Mesenchymal stem cell (in vitro differentiated cells and primary cell): ENCODE data around the gene CDH12.
"Not testable (repeated sequence)": the region's sequence is repeated elsewhere in the genome, so short reads cannot be mapped to it uniquely, and the experiment has no call there.

Experiments used
- DNase-seq: peaks from one replicate; pipeline ENCODE4 v3.0.0-alpha.2; 2013
- H2AFZ ChIP-seq: one replicate; pipeline ENCODE4 v1.6.1; 2013; ENCODE audit warnings: low read depth, mild to moderate bottlenecking, control low read depth, inconsistent platforms, low read length, moderate library complexity
- H2AK5ac ChIP-seq: 2 replicates; pipeline ENCODE4 v1.6.1; 2013; ENCODE audit warnings: low read length, moderate library complexity, mild to moderate bottlenecking, inconsistent platforms; ENCODE audit not compliant: severe bottlenecking
- H2BK120ac ChIP-seq: one replicate; pipeline ENCODE4 v1.6.1; 2013; ENCODE audit warnings: low read depth, mild to moderate bottlenecking, inconsistent platforms, low read length, moderate library complexity
- H2BK12ac ChIP-seq, 2 experiments: one replicate each; pipeline ENCODE4 v1.6.1; 2013; ENCODE audit warnings: inconsistent platforms in 2 of 2, low read length in 2 of 2, mild to moderate bottlenecking in 2 of 2, moderate library complexity in 2 of 2, control low read depth in 1 of 2
- H2BK15ac ChIP-seq: one replicate; pipeline ENCODE4 v1.6.1; 2013; ENCODE audit warnings: mild to moderate bottlenecking, low read depth, inconsistent platforms; ENCODE audit not compliant: poor library complexity, severe bottlenecking
- H2BK5ac ChIP-seq: 2 replicates; pipeline ENCODE4 v1.6.1; 2013; ENCODE audit warnings: low read depth, mild to moderate bottlenecking, low read length, control low read depth, inconsistent platforms; ENCODE audit not compliant: poor library complexity, severe bottlenecking
- H3K14ac ChIP-seq, 2 experiments: one replicate each; pipeline ENCODE4 v1.6.1; 2013; ENCODE audit warnings: inconsistent platforms in 2 of 2, low read length in 2 of 2, control low read depth in 1 of 2, mild to moderate bottlenecking in 1 of 2, moderate library complexity in 1 of 2
- H3K18ac ChIP-seq, 2 experiments: one replicate each; pipeline ENCODE4 v1.6.1; 2013; ENCODE audit warnings: inconsistent platforms in 2 of 2, low read length in 2 of 2, control low read depth in 1 of 2, low read depth in 1 of 2, mild to moderate bottlenecking in 1 of 2
- H3K23ac ChIP-seq, 2 experiments: one replicate each; pipeline ENCODE4 v1.6.1; 2013; ENCODE audit warnings: inconsistent platforms in 2 of 2, low read length in 2 of 2, mild to moderate bottlenecking in 2 of 2, moderate library complexity in 2 of 2, control low read depth in 1 of 2
- H3K27ac ChIP-seq: 2 replicates; pipeline ENCODE4 v1.5.1; 2013; ENCODE audit warnings: mild to moderate bottlenecking, moderate library complexity, low read length, control low read depth, inconsistent platforms; ENCODE audit not compliant: poor library complexity, severe bottlenecking
- H3K27me3 ChIP-seq, 2 experiments: 2 replicates each; pipeline versions ENCODE4 v1.6.1 to v1.7.0; 2013; ENCODE audit warnings: low read length in 2 of 2, mild to moderate bottlenecking in 2 of 2, moderate library complexity in 2 of 2, control low read depth in 1 of 2, inconsistent platforms in 1 of 2; ENCODE audit not compliant: control insufficient read depth in 1 of 2, insufficient read depth in 1 of 2
- H3K36me3 ChIP-seq, 2 experiments: 2 replicates each; pipeline versions ENCODE4 v1.6.1 to v1.7.0; 2013; ENCODE audit warnings: low read length in 2 of 2, control low read depth in 1 of 2, inconsistent platforms in 1 of 2, low read depth in 1 of 2, mild to moderate bottlenecking in 1 of 2; ENCODE audit not compliant: insufficient read depth in 2 of 2, control insufficient read depth in 1 of 2
- H3K4ac ChIP-seq, 2 experiments: one replicate each; pipeline ENCODE4 v1.6.1; 2013; ENCODE audit warnings: inconsistent platforms in 2 of 2, low read length in 2 of 2, mild to moderate bottlenecking in 2 of 2, moderate library complexity in 2 of 2, control low read depth in 1 of 2, low read depth in 1 of 2
- H3K4me1 ChIP-seq: 2 replicates; pipeline ENCODE4 v1.6.1; 2013; ENCODE audit warnings: low read depth, low read length, control low read depth; ENCODE audit not compliant: control insufficient read depth, insufficient read depth
- H3K4me2 ChIP-seq: 2 replicates; pipeline ENCODE4 v1.6.1; 2013; ENCODE audit warnings: low read length, mild to moderate bottlenecking, inconsistent platforms; ENCODE audit not compliant: poor library complexity, severe bottlenecking
- H3K4me3 ChIP-seq, 2 experiments: 2 replicates each; pipeline versions ENCODE4 v1.5.1 to v1.7.0; 2013; ENCODE audit warnings: low read length in 2 of 2, mild to moderate bottlenecking in 2 of 2, control low read depth in 1 of 2, low read depth in 1 of 2; ENCODE audit not compliant: insufficient read depth in 1 of 2
- H3K79me1 ChIP-seq: replicated peaks from 2 replicates; pipeline ENCODE4 v1.6.1; 2013; ENCODE audit warnings: mild to moderate bottlenecking, control low read depth, low read length, inconsistent platforms; ENCODE audit not compliant: poor library complexity, severe bottlenecking
- H3K9ac ChIP-seq: 2 replicates; pipeline ENCODE4 v1.7.0; 2013; ENCODE audit warnings: mild to moderate bottlenecking, low read length, moderate library complexity
- H3K9me3 ChIP-seq: 2 replicates; pipeline ENCODE4 v1.7.0; 2013; ENCODE audit warnings: mild to moderate bottlenecking, low read length; ENCODE audit not compliant: control insufficient read depth
- H4K8ac ChIP-seq: one replicate; pipeline ENCODE4 v1.6.1; 2013; ENCODE audit warnings: inconsistent platforms, mild to moderate bottlenecking, low read length, moderate library complexity
- H4K91ac ChIP-seq: one replicate; pipeline ENCODE4 v1.6.1; 2013; ENCODE audit warnings: mild to moderate bottlenecking, low read length, inconsistent platforms
- WGBS: methylation state at CpG from one replicate; pipeline ENCODE4 v1.1.7; 2013; ENCODE audit warnings: mixed read lengths; 5-methylcytosine and 5-hydroxymethylcytosine counted together

CDH12 gene

GRCh38 chr5:22329683-22330082, 523.5 kb downstream of the CDH12 start:
- no peaks in the 10 kb centered on the region for H3K79me1 ChIP-seq
- H3K27me3 ChIP-seq: no peaks in the 10 kb centered on the region
- H4K8ac ChIP-seq: no peak overlapping the region
- WGBS: 65% methylated on average over 1 of the region's 1 CpG
- H3K36me3 ChIP-seq: no peaks in the 10 kb centered on the region
- no peak overlapping the region for H2AK5ac ChIP-seq
- H3K18ac ChIP-seq: no peak overlapping the region
- H3K23ac ChIP-seq: no peak overlapping the region
- DNase-seq: no peak
- no peak overlapping the region for H3K4me3 ChIP-seq
- no peaks in the 10 kb centered on the region for H3K4me1 ChIP-seq
- no peak overlapping the region for H4K91ac ChIP-seq
- no peak overlapping the region for H3K27ac ChIP-seq
- H3K14ac ChIP-seq: no peak overlapping the region
- H3K4ac ChIP-seq: no peak overlapping the region
- no peak overlapping the region for H2BK15ac ChIP-seq
- H3K4me2 ChIP-seq: no peak overlapping the region
- no peaks in the 10 kb centered on the region for H3K9me3 ChIP-seq
- H2BK5ac ChIP-seq: no peak overlapping the region
- H2BK120ac ChIP-seq: no peak overlapping the region
- no peak overlapping the region for H3K9ac ChIP-seq
- H2BK12ac ChIP-seq: no peak overlapping the region
- no peak overlapping the region for H2AFZ ChIP-seq

DNA sequence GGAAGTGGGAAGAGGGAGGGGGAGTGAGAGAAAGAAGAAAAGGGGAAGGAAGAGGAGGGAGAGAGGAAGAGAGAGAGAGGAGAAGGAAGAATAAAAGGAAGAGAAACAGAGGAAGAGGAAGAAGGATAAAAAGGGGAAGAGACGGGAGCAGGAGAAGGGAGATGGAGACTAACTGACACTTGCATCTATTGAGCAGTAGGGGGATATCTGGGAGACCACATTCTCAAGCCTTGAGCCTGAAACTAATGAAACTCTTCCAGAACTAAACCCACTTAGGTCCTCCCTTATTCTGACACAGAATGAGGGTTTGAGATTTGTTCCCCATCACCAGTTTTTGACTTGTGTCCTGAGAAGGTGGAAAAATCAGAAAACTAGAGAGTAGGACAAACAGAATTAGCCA, 533.3 kb downstream of the CDH12 start:
- H3K9ac ChIP-seq: no peak overlapping the region
- no peaks in the 10 kb centered on the region for H3K27me3 ChIP-seq
- no peak overlapping the region for H3K4me2 ChIP-seq
- H2BK120ac ChIP-seq: no peak overlapping the region
- no peak for DNase-seq
- no peak overlapping the region for H3K18ac ChIP-seq
- H3K14ac ChIP-seq: no peak overlapping the region
- H3K4me3 ChIP-seq: no peak overlapping the region
- no peak overlapping the region for H2AK5ac ChIP-seq
- H3K36me3 ChIP-seq: no peaks in the 10 kb centered on the region
- no peaks in the 10 kb centered on the region for H3K79me1 ChIP-seq
- no peak overlapping the region for H3K23ac ChIP-seq
- no peak overlapping the region for H2BK12ac ChIP-seq
- H2BK5ac ChIP-seq: no peak overlapping the region
- no peaks in the 10 kb centered on the region for H3K9me3 ChIP-seq
- no peak overlapping the region for H4K8ac ChIP-seq
- no peak overlapping the region for H3K27ac ChIP-seq
- no peak overlapping the region for H3K4ac ChIP-seq
- WGBS: no CpG with 5 or more reads among the region's 1 CpG
- H3K4me1 ChIP-seq: no peaks in the 10 kb centered on the region
- no peak overlapping the region for H4K91ac ChIP-seq
- H2BK15ac ChIP-seq: no peak overlapping the region
- no peak overlapping the region for H2AFZ ChIP-seq

DNA sequence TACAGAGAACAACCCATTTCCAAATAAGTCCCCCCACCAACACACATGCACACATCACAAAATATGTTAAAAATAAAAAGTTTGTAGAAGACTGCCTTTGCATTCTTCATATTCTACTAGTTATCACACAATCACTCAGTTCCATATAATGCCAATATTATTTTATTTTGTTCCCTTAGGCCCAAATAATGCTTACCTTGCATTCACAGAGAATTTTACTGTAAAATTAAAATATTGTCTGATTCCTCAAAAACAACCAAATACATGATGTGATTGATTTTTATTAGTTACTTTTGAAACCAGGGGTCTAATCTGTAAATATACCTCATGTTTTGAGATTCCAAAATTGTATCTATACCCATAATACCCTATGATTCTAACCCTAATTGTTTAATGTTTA, 536.9 kb downstream of the CDH12 start:
- Histone ChIP-seq H3K14ac (no peak overlapping the region), H2BK5ac (no peak overlapping the region), H3K4me3 (no peak overlapping the region), H3K4ac (no peak overlapping the region), H2AK5ac (no peak overlapping the region), H3K36me3 (no peaks in the 10 kb centered on the region), H3K9ac (no peak overlapping the region), H2BK120ac (no peak overlapping the region), H2BK12ac (no peak overlapping the region), H2BK15ac (no peak overlapping the region), H4K91ac (no peak overlapping the region), H3K9me3 (no peaks in the 10 kb centered on the region), H3K23ac (no peak overlapping the region), H3K4me2 (no peak overlapping the region), H3K4me1 (no peaks in the 10 kb centered on the region), H4K8ac (no peak overlapping the region), H3K27ac (no peak overlapping the region), H3K18ac (no peak overlapping the region), H2AFZ (no peak overlapping the region), H3K79me1 (no peaks in the 10 kb centered on the region), H3K27me3 (no peaks in the 10 kb centered on the region)
- DNase-seq: no peak

- H2BK15ac ChIP-seq, H4K91ac ChIP-seq, H3K9ac ChIP-seq, H3K79me1 ChIP-seq, H2BK12ac ChIP-seq, DNase-seq, H3K4me2 ChIP-seq, H3K18ac ChIP-seq, H4K8ac ChIP-seq, H2AK5ac ChIP-seq, H3K4me1 ChIP-seq, H2BK5ac ChIP-seq, H3K4ac ChIP-seq, H3K9me3 ChIP-seq, H2BK120ac ChIP-seq, H3K14ac ChIP-seq, H3K4me3 ChIP-seq, H2AFZ ChIP-seq, H3K27me3 ChIP-seq, H3K36me3 ChIP-seq, H3K27ac ChIP-seq, H3K23ac ChIP-seq: not testable (repeated sequence)
- WGBS: 93% methylated on average over 10 of the region's 15 CpGs
Observed at GRCh38 chr5:22315052-22315451, 538.1 kb downstream of the CDH12 start.
